HCT116 (cell line): ENCODE data around the gene CMTM6. TPM values are rescaled to one million over a fixed set of nuclear protein-coding genes. Genes with fewer than 3 reads are reported as not detected.

ENCODE experiments used
- ATAC-seq: fragments of 200-7000 bp; cut with Tn5 transposase; 2 replicates; pipeline ENCODE4 v1.9.1; 2020; ENCODE audit warnings: mild to moderate bottlenecking, moderate library complexity
- BruUV-seq: library from RNA; stranded (reverse); fragments of 400-500 nt; replicated peaks from 2 replicates; lab custom pipeline; 2021; lab: Mats Ljungman, UMichigan
- CTCF ChIA-PET: fragments of 300-600 bp; sonication (Branson Sonifier 250); formaldehyde crosslinking; loops from one replicate; lab custom pipeline; 2021; ENCODE audit warnings: antibody characterized with exemption; lab: Charles Lee
- POLR2A ChIA-PET: fragments of 300-600, 350-600 bp; sonication (Branson Sonifier 250); formaldehyde crosslinking; loops from one replicate; lab custom pipeline; 2021; ENCODE audit warnings: antibody characterized with exemption; lab: Charles Lee
- RAD21 ChIA-PET, 2 experiments: fragments of 300-600 bp; sonication (Branson Sonifier 250); formaldehyde crosslinking; loops; one replicate each; lab custom pipeline; 2023; ENCODE audit warnings: low total read pairs in 2 of 2; ENCODE audit not compliant: uncharacterized antibody in 2 of 2, unreplicated experiment in 2 of 2, low non-redundant PET in 1 of 2; lab: Charles Lee
- DNase-seq: peaks from one replicate; pipeline ENCODE4 v3.0.0-alpha.2; 2010; ENCODE audit warnings: low read depth, low spot score
- H2AFZ ChIP-seq: fragments of 200-600 bp; shearing (Covaris generic), sonication (generic); 2 replicates; pipeline ENCODE4 v1.6.1; 2017; ENCODE audit warnings: low read depth, mixed run types, mixed read lengths, antibody characterized with exemption, low read length; ENCODE audit not compliant: poor library complexity, severe bottlenecking
- H3K27ac ChIP-seq: 2 replicates; pipeline ENCODE4 v1.5.1; 2012; ENCODE audit warnings: low read depth, low read length
- H3K27me3 ChIP-seq: fragments of 200-600 bp; sonication (generic); 2 replicates; pipeline ENCODE4 v1.6.1; 2016; ENCODE audit warnings: mixed run types, low read length, mixed read lengths; ENCODE audit not compliant: insufficient read depth
- H3K36me3 ChIP-seq, 2 experiments: fragments of 200-500 bp in 1 of 2; fragments of 200-600 bp in 1 of 2; sonication (Bioruptor generic) in 1 of 2; sonication (generic) in 1 of 2; 2 replicates each; pipeline versions ENCODE4 v1.5.1 to v1.6.1; 2014 to 2016; ENCODE audit warnings: low read length in 2 of 2, inconsistent platforms in 1 of 2, mixed read lengths in 1 of 2, mixed run types in 1 of 2; ENCODE audit not compliant: insufficient read depth in 2 of 2, control insufficient read depth in 1 of 2
- H3K4me1 ChIP-seq, 2 experiments: fragments of 200-600 bp in 1 of 2; sonication (generic) in 1 of 2; 2 replicates each; pipeline versions ENCODE4 v1.5.1 to v1.6.1; 2012 to 2017; ENCODE audit warnings: low read length in 2 of 2, inconsistent platforms in 1 of 2, mild to moderate bottlenecking in 1 of 2, mixed read lengths in 1 of 2, mixed run types in 1 of 2, moderate library complexity in 1 of 2; ENCODE audit not compliant: insufficient read depth in 2 of 2, control insufficient read depth in 1 of 2
- H3K4me2 ChIP-seq: fragments of 200-600 bp; sonication (generic); 2 replicates; pipeline ENCODE4 v1.6.1; 2017; ENCODE audit warnings: mixed run types, low read length, mixed read lengths
- H3K4me3 ChIP-seq, 2 experiments: fragments of 200-600 bp in 1 of 2; sonication (generic) in 1 of 2; replicated peaks in 1 of 2; 2 replicates each; pipeline ENCODE4 v1.5.1; 2011 to 2016; ENCODE audit warnings: low read length in 2 of 2, control low read depth in 1 of 2, low read depth in 1 of 2, mild to moderate bottlenecking in 1 of 2, mixed read lengths in 1 of 2, mixed run types in 1 of 2
- H3K79me2 ChIP-seq: fragments of 200-600 bp; sonication (generic); 2 replicates; pipeline ENCODE4 v1.6.1; 2017; ENCODE audit warnings: mild to moderate bottlenecking, mixed run types, low read length, moderate library complexity, mixed read lengths; ENCODE audit not compliant: insufficient read depth
- H3K9ac ChIP-seq: fragments of 200-600 bp; sonication (generic); 2 replicates; pipeline ENCODE4 v1.6.1; 2016; ENCODE audit warnings: low read length, mixed read lengths
- H3K9me2 ChIP-seq: fragments of 200-600 bp; sonication (generic), shearing (Covaris generic); 2 replicates; pipeline ENCODE4 v1.6.1; 2017; ENCODE audit warnings: mixed run types, mild to moderate bottlenecking, moderate library complexity; ENCODE audit not compliant: insufficient read depth
- H3K9me3 ChIP-seq, 2 experiments: fragments of 200-500 bp in 1 of 2; fragments of 200-600 bp in 1 of 2; sonication (Bioruptor generic) in 1 of 2; sonication (generic) in 1 of 2; 2 replicates each; pipeline ENCODE4 v1.6.1; 2014 to 2017; ENCODE audit warnings: low read length in 2 of 2, mixed read lengths in 2 of 2, inconsistent platforms in 1 of 2, low read depth in 1 of 2, mild to moderate bottlenecking in 1 of 2, mixed run types in 1 of 2, moderate library complexity in 1 of 2; ENCODE audit not compliant: control insufficient read depth in 1 of 2, insufficient read depth in 1 of 2
- H4K20me1 ChIP-seq: fragments of 200-600 bp; sonication (generic), shearing (Covaris generic); 2 replicates; pipeline ENCODE4 v1.6.1; 2017; ENCODE audit warnings: mixed run types, mild to moderate bottlenecking, moderate library complexity; ENCODE audit not compliant: insufficient read depth
- ATF3 ChIP-seq: IDR thresholded peaks from 2 replicates; pipeline ENCODE4 v1.6.1; 2012
- CBX3 ChIP-seq: IDR thresholded peaks from 2 replicates; pipeline ENCODE4 v1.6.1; 2012; ENCODE audit warnings: low read depth
- CEBPB ChIP-seq: IDR thresholded peaks from 2 replicates; pipeline ENCODE4 v1.6.1; 2012; ENCODE audit warnings: low read depth
- EGR1 ChIP-seq: IDR thresholded peaks from 2 replicates; pipeline ENCODE4 v1.6.1; 2012; ENCODE audit warnings: low read depth
- ELF1 ChIP-seq: IDR thresholded peaks from 2 replicates; pipeline ENCODE4 v1.6.1; 2012; ENCODE audit warnings: low read depth, borderline replicate concordance
- EZH2 ChIP-seq: fragments of 200-600 bp; sonication (generic); IDR thresholded peaks from 2 replicates; pipeline ENCODE4 v1.6.1; 2017; ENCODE audit warnings: antibody characterized with exemption, mixed run types
- EZH2phosphoT487 ChIP-seq: fragments of 200-600 bp; IDR thresholded peaks from 2 replicates; pipeline ENCODE4 v1.6.1; 2018; ENCODE audit warnings: antibody characterized with exemption, borderline replicate concordance
- FOSL1 ChIP-seq: IDR thresholded peaks from 2 replicates; pipeline ENCODE4 v1.6.1; 2012; ENCODE audit warnings: low read depth
- JUND ChIP-seq: IDR thresholded peaks from 2 replicates; pipeline ENCODE4 v1.6.1; 2012
- POLR2A ChIP-seq: IDR thresholded peaks from 2 replicates; pipeline ENCODE4 v1.7.0; 2011; ENCODE audit warnings: borderline replicate concordance; ENCODE audit not compliant: insufficient read depth, insufficient read length; ENCODE audit errors: extremely low read depth
- POLR2AphosphoS5 ChIP-seq: IDR thresholded peaks from 2 replicates; pipeline ENCODE4 v1.6.1; 2011; ENCODE audit warnings: mild to moderate bottlenecking, low read depth, low read length, moderate library complexity
- RAD21 ChIP-seq: IDR thresholded peaks from 2 replicates; pipeline ENCODE4 v1.6.1; 2012; ENCODE audit warnings: low read depth, mild to moderate bottlenecking
- SIN3A ChIP-seq: IDR thresholded peaks from 2 replicates; pipeline ENCODE4 v1.6.1; 2012; ENCODE audit warnings: low read depth
- YY1 ChIP-seq: IDR thresholded peaks from 2 replicates; pipeline ENCODE4 v1.6.1; 2011; ENCODE audit warnings: low read length, low read depth, moderate library complexity, mild to moderate bottlenecking; ENCODE audit not compliant: insufficient replicate concordance; ENCODE audit errors: extremely low read depth
- ZFX ChIP-seq: fragments of 450-650 bp; IDR thresholded peaks from 2 replicates; pipeline ENCODE4 v1.6.1; 2017
- ZNF274 ChIP-seq: fragments of 200-500 bp; sonication (Bioruptor generic); IDR thresholded peaks from 2 replicates; pipeline ENCODE4 v1.6.1; 2014; ENCODE audit warnings: mild to moderate bottlenecking, low read depth, low read length, inconsistent platforms
- intact Hi-C: fragments of 100-400 bp; cut with micrococcal nuclease; formaldehyde crosslinking; loops from 2 replicates; pipeline ENCODE4 v1.10.0; 2022
- total RNA-seq: library from RNA; stranded (reverse); gene quantifications from one replicate; pipeline ENCODE4 v1.2.1, GENCODE V29; 2021; ENCODE audit not compliant: unreplicated experiment
- TF ChIP-seq, protein P1 (sequence below): IDR thresholded peaks from 2 replicates; pipeline ENCODE4 v1.6.1; 2012; ENCODE audit warnings: low read depth
- TF ChIP-seq, protein P2 (sequence below), 3 experiments: fragments of 200-600 bp in 1 of 3; sonication (generic) in 1 of 3; IDR thresholded peaks in 2 of 3; conservative IDR thresholded peaks in 1 of 3; 2 replicates each; pipeline ENCODE4 v1.5.1; 2012 to 2017; ENCODE audit warnings: low read depth in 2 of 3, low read length in 2 of 3, antibody characterized with exemption in 1 of 3, borderline replicate concordance in 1 of 3, control low read depth in 1 of 3, mild to moderate bottlenecking in 1 of 3, mixed read lengths in 1 of 3, mixed run types in 1 of 3, moderate library complexity in 1 of 3; ENCODE audit not compliant: insufficient read depth in 1 of 3
- TF ChIP-seq, protein P3 (sequence below): IDR thresholded peaks from 2 replicates; pipeline ENCODE4 v1.6.1; 2012

Gene CMTM6
- total RNA-seq, 1 experiment from 2014 or later = 41.1 TPM

DNA sequence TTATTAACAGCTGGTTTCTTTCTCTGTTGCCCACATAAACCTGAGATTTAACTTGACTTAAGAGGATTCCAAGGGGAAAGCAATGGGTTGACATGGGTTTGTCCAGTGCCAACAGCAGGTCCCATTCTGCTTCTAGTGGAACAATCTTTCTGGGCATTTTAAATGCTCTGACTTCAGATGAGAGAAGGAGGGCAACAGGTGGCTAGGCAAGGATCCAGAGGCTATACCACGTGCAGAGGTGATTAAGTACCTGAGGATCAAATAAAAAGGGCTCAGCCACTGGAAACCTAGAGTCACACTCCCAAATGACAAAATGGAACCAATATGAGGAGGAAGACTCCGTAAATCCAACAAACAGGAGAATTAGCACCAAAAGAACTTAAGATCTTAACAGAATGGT is 28.5 kb downstream of the CMTM6 start:
- Histone ChIP-seq H3K4me1 (peaks cover 23 to 34% of the 10 kb centered on the region in 2 experiments), H4K20me1 (no peaks in the 10 kb centered on the region), H3K9me3 (no peaks in the 10 kb centered on the region), H3K27me3 (no peaks in the 10 kb centered on the region), H3K79me2 (peaks cover 6% of the 10 kb centered on the region; the same call in 1 of the 2 replicates), H3K4me2 (no peak overlapping the region), H3K9me2 (no peaks in the 10 kb centered on the region; the same call in 1 of the 2 replicates), H3K36me3 (peaks cover 0 to 6% of the 10 kb centered on the region in 2 experiments; a peak in 2 of 4 replicates), H3K9ac (no peak overlapping the region), H2AFZ (no peak overlapping the region), H3K27ac (no peak overlapping the region), H3K4me3 (no peak overlapping the region)
- POLR2A ChIA-PET = no interaction called here
- CTCF ChIA-PET = no interaction called here
- TF ChIP-seq FOSL1 = no peak
- no peak for TF ChIP-seq ZFX
- no peak for TF ChIP-seq CEBPB
- no peak for TF ChIP-seq EGR1
- TF ChIP-seq, protein P1, sequence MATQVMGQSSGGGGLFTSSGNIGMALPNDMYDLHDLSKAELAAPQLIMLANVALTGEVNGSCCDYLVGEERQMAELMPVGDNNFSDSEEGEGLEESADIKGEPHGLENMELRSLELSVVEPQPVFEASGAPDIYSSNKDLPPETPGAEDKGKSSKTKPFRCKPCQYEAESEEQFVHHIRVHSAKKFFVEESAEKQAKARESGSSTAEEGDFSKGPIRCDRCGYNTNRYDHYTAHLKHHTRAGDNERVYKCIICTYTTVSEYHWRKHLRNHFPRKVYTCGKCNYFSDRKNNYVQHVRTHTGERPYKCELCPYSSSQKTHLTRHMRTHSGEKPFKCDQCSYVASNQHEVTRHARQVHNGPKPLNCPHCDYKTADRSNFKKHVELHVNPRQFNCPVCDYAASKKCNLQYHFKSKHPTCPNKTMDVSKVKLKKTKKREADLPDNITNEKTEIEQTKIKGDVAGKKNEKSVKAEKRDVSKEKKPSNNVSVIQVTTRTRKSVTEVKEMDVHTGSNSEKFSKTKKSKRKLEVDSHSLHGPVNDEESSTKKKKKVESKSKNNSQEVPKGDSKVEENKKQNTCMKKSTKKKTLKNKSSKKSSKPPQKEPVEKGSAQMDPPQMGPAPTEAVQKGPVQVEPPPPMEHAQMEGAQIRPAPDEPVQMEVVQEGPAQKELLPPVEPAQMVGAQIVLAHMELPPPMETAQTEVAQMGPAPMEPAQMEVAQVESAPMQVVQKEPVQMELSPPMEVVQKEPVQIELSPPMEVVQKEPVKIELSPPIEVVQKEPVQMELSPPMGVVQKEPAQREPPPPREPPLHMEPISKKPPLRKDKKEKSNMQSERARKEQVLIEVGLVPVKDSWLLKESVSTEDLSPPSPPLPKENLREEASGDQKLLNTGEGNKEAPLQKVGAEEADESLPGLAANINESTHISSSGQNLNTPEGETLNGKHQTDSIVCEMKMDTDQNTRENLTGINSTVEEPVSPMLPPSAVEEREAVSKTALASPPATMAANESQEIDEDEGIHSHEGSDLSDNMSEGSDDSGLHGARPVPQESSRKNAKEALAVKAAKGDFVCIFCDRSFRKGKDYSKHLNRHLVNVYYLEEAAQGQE = no peak
- TF ChIP-seq RAD21 = no peak
- no peak for TF ChIP-seq ZNF274
- TF ChIP-seq, protein P2, sequence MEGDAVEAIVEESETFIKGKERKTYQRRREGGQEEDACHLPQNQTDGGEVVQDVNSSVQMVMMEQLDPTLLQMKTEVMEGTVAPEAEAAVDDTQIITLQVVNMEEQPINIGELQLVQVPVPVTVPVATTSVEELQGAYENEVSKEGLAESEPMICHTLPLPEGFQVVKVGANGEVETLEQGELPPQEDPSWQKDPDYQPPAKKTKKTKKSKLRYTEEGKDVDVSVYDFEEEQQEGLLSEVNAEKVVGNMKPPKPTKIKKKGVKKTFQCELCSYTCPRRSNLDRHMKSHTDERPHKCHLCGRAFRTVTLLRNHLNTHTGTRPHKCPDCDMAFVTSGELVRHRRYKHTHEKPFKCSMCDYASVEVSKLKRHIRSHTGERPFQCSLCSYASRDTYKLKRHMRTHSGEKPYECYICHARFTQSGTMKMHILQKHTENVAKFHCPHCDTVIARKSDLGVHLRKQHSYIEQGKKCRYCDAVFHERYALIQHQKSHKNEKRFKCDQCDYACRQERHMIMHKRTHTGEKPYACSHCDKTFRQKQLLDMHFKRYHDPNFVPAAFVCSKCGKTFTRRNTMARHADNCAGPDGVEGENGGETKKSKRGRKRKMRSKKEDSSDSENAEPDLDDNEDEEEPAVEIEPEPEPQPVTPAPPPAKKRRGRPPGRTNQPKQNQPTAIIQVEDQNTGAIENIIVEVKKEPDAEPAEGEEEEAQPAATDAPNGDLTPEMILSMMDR (IDR thresholded peaks at IDR 0.05 in 2 of 3, conservative IDR thresholded peaks at IDR 0.05 in 1 of 3; ENCODE audit: borderline replicate concordance in 1 of 3, insufficient read depth in 1 of 3, low read depth in 2 of 3, low read length in 2 of 3) = no peak
- TF ChIP-seq YY1 = no peak
- TF ChIP-seq JUND = no peak
- no peak for TF ChIP-seq SIN3A
- no peak for TF ChIP-seq ATF3
- TF ChIP-seq ELF1 = no peak
- TF ChIP-seq EZH2phosphoT487 = no peak
- no peak for TF ChIP-seq EZH2
- TF ChIP-seq POLR2AphosphoS5 = no peak
- TF ChIP-seq, protein P3, sequence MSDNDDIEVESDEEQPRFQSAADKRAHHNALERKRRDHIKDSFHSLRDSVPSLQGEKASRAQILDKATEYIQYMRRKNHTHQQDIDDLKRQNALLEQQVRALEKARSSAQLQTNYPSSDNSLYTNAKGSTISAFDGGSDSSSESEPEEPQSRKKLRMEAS = no peak
- no peak for TF ChIP-seq CBX3
- TF ChIP-seq POLR2A = no peak
- RAD21 ChIA-PET = no interaction called here
- DNase-seq (no peak), ATAC-seq (no peak)
- intact Hi-C loops = loop anchor here (10.0 kb wide), 1 partner anchor 179 kb away; no protein-coding TSS in a partner anchor
- BruUV-seq = no TSS peak
